PC-9 (cell line): ENCODE data around the gene TOMM70.

Experiments
- CTCF ChIP-seq: fragments of 200-600 bp; sonication (generic); conservative IDR thresholded peaks from 2 replicates; pipeline ENCODE4 v1.6.1; 2017; ENCODE audit warnings: mixed run types, antibody characterized with exemption, mild to moderate bottlenecking, moderate library complexity
- EZH2 ChIP-seq: fragments of 200-600 bp; sonication (generic); IDR thresholded peaks from 2 replicates; pipeline ENCODE4 v1.8.0; 2017; ENCODE audit warnings: antibody characterized with exemption, low read depth

- TF ChIP-seq CTCF (no peak), EZH2 (no peak)
These were observed 769 bp upstream of the TOMM70 start for GRCh38 chr3:100401674-100402041.
